Tibial nerve (tissue), 4 donors: Measurements from ENCODE around the gene PHACTR1.

ENCODE experiments used
- CTCF ChIP-seq, 5 experiments: fragments of 200-600 bp in 3 of 5; fragments of 450-650 bp in 2 of 5; sonication (generic) in 3 of 5; IDR thresholded peaks; one replicate each; pipeline ENCODE4 v1.5.1; 2016 to 2019; ENCODE audit warnings: antibody characterized with exemption in 5 of 5, mild to moderate bottlenecking in 3 of 5, moderate library complexity in 2 of 5
- EP300 ChIP-seq, 2 donors: sonication (generic); formaldehyde crosslinking; IDR thresholded peaks; one replicate each; pipeline ENCODE4 v1.6.1; 2017; ENCODE audit warnings: antibody characterized with exemption in 2 of 2, mild to moderate bottlenecking in 1 of 2
- POLR2A ChIP-seq, 2 donors: fragments of 450-650 bp; IDR thresholded peaks; one replicate each; pipeline ENCODE4 v1.6.1; 2017; ENCODE audit warnings: antibody characterized with exemption in 2 of 2, mild to moderate bottlenecking in 2 of 2, moderate library complexity in 2 of 2

GRCh38 chr6:13260831-13261230 is 544.3 kb downstream of the PHACTR1 start:
- TF ChIP-seq CTCF (IDR thresholded peaks at IDR 0.05) (no peak), POLR2A (IDR thresholded peaks at IDR 0.05) (no peak), EP300 (IDR thresholded peaks at IDR 0.05) (no peak)
